Measurements from ENCODE around the gene PLEKHO2.

DNA sequence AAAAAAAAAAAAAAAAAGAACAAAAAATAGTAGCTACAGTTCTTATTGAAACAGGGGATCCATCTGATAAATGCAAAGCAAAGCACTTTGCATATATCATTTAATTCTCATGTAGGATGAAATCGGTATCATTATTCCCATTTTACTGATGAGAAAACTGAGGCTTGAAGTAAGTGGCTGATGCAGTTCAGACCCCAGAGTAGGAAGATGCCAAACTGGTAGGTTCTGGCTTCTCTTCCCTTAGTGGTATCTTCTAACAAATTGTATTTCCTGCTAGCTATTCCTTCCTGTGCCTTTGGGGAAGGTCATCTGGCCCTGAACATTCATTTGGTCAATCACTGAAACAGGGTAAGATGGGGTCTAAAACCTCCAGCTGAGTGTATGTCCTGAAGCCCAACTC is 38.2 kb upstream of the PLEKHO2 start:
- no peak for TF ChIP-seq CTCF (IDR thresholded peaks at IDR 0.05 in 8 of 11, conservative IDR thresholded peaks at IDR 0.05 in 3 of 11)
- TF ChIP-seq POLR2A (IDR thresholded peaks at IDR 0.05) = no peak
- no peak for TF ChIP-seq POLR2AphosphoS5 (IDR thresholded peaks at IDR 0.05)
